Panc1 (cell line): Measurements from ENCODE around the gene SCN8A. TPM values are rescaled to one million over a fixed set of nuclear protein-coding genes. Genes with fewer than 3 reads are reported as not detected.

ENCODE experiments used
- ATAC-seq: fragments of 200-7000 bp; cut with Tn5 transposase; 2 replicates; pipeline ENCODE4 v1.9.1; 2020; ENCODE audit warnings: mild to moderate bottlenecking, moderate library complexity
- BruUV-seq: library from RNA; stranded (reverse); fragments of 400-500 nt; replicated peaks from 2 replicates; lab custom pipeline; 2021; lab: Mats Ljungman, UMichigan
- CTCF ChIA-PET: fragments of 300-600 bp; sonication (Branson Sonifier 250); formaldehyde crosslinking; loops from one replicate; lab custom pipeline; 2022; ENCODE audit warnings: antibody characterized with exemption; lab: Charles Lee
- POLR2A ChIA-PET: fragments of 300-600 bp; sonication (Branson Sonifier 250); formaldehyde crosslinking; loops from one replicate; lab custom pipeline; 2022; ENCODE audit warnings: antibody characterized with exemption; lab: Charles Lee
- DNase-seq: peaks from one replicate; pipeline ENCODE4 v3.0.0-alpha.2; 2010; ENCODE audit warnings: low read depth, low spot score
- H3K27ac ChIP-seq: 2 replicates; pipeline ENCODE4 v1.5.1; 2011; ENCODE audit warnings: mild to moderate bottlenecking, low read length, inconsistent platforms
- H3K27me3 ChIP-seq: fragments of 200-500 bp; sonication (Bioruptor generic); 2 replicates; pipeline ENCODE4 v1.6.0; 2014; ENCODE audit warnings: low read length, inconsistent platforms; ENCODE audit not compliant: control insufficient read depth, insufficient read depth
- H3K36me3 ChIP-seq: fragments of 200-500 bp; sonication (Bioruptor generic); 2 replicates; pipeline ENCODE4 v1.5.1; 2014; ENCODE audit warnings: inconsistent platforms, mild to moderate bottlenecking, low read length, moderate library complexity; ENCODE audit not compliant: control insufficient read depth, insufficient read depth
- H3K4me1 ChIP-seq: 2 replicates; pipeline ENCODE4 v1.5.1; 2011; ENCODE audit warnings: inconsistent platforms, mild to moderate bottlenecking, low read length, moderate library complexity; ENCODE audit not compliant: control insufficient read depth, insufficient read depth
- H3K4me3 ChIP-seq, 2 experiments: 2 replicates each; pipeline ENCODE4 v1.5.1; 2011 to 2012; ENCODE audit warnings: low read depth in 2 of 2, low read length in 2 of 2, mild to moderate bottlenecking in 2 of 2, inconsistent platforms in 1 of 2, moderate library complexity in 1 of 2
- H3K9me3 ChIP-seq: fragments of 200-500 bp; sonication (Bioruptor generic); 2 replicates; pipeline ENCODE4 v1.5.1; 2014; ENCODE audit warnings: low read depth, mild to moderate bottlenecking, inconsistent platforms, low read length, moderate library complexity; ENCODE audit not compliant: control insufficient read depth, insufficient read depth
- CTCF ChIP-seq: fragments of 450-650 bp; IDR thresholded peaks from 2 replicates; pipeline ENCODE4 v1.5.1; 2017; ENCODE audit warnings: mild to moderate bottlenecking
- POLR2AphosphoS5 ChIP-seq: IDR thresholded peaks from 2 replicates; pipeline ENCODE4 v1.6.1; 2012; ENCODE audit warnings: mild to moderate bottlenecking, low read depth, low read length, moderate library complexity
- REST ChIP-seq, 2 experiments: IDR thresholded peaks; 2 replicates each; pipeline ENCODE4 v1.6.1; 2011 to 2012; ENCODE audit warnings: low read depth in 2 of 2, control low read depth in 1 of 2, low read length in 1 of 2, mild to moderate bottlenecking in 1 of 2, moderate library complexity in 1 of 2; ENCODE audit not compliant: insufficient read depth in 1 of 2
- SIN3A ChIP-seq: IDR thresholded peaks from 2 replicates; pipeline ENCODE4 v1.6.1; 2012; ENCODE audit warnings: low read depth, mild to moderate bottlenecking, low read length, moderate library complexity, borderline replicate concordance; ENCODE audit not compliant: insufficient read depth
- TCF7L2 ChIP-seq: IDR thresholded peaks from 2 replicates; pipeline ENCODE4 v1.6.1; 2011; ENCODE audit warnings: mild to moderate bottlenecking, low read depth, low read length, inconsistent platforms
- in situ Hi-C: cut with HindIII; loops from 2 replicates; pipeline ENCODE4 v1.10.0; 2016; ENCODE audit warnings: low sequenced_read_pairs, low pct_unique_long_range_greater_than_20kb
- intact Hi-C: fragments of 100-400 bp; cut with micrococcal nuclease; formaldehyde crosslinking; loops from one replicate; pipeline ENCODE4 v1.10.0; 2022; ENCODE audit not compliant: unreplicated experiment
- total RNA-seq: library from RNA; stranded (reverse); gene quantifications from one replicate; pipeline ENCODE4 v1.2.1, GENCODE V29; 2021; ENCODE audit not compliant: unreplicated experiment

Gene SCN8A
- total RNA-seq, 1 experiment from 2014 or later, result 8.6 TPM

GRCh38 chr12:51694146-51694545, 103.1 kb downstream of the SCN8A start:
- POLR2A ChIA-PET, result interaction anchor here (0.6 kb wide), 1 partner anchor 169 kb away, joined by 5 read pairs; no protein-coding TSS in a partner anchor
- no peak overlapping the region for H3K27ac ChIP-seq
- no peak for TF ChIP-seq POLR2AphosphoS5
- TF ChIP-seq CTCF, result no peak
- TF ChIP-seq REST (IDR thresholded peaks at IDR 0.05; ENCODE audit: insufficient read depth in 1 of 2, low read depth in 2 of 2, low read length in 1 of 2), result no peak
- ATAC-seq, result no peak
- intact Hi-C loops (no loop called here), in situ Hi-C loops (no loop called here)
- no peak for DNase-seq
- H3K36me3 ChIP-seq, result no peaks in the 10 kb centered on the region
- no peaks in the 10 kb centered on the region for H3K4me1 ChIP-seq
- H3K27me3 ChIP-seq, result no peaks in the 10 kb centered on the region
- CTCF ChIA-PET, result no interaction called here
- no peaks in the 10 kb centered on the region for H3K9me3 ChIP-seq
- no peak overlapping the region for H3K4me3 ChIP-seq
- no TSS peak for BruUV-seq

GRCh38 chr12:51695241-51696010, 104.4 kb downstream of the SCN8A start:
- no peaks in the 10 kb centered on the region for H3K9me3 ChIP-seq
- BruUV-seq, result no TSS peak
- POLR2A ChIA-PET, result interaction anchor here (0.6 kb wide), 1 partner anchor 70 kb away, joined by 4 read pairs; no protein-coding TSS in a partner anchor
- intact Hi-C loops, result no loop called here
- no peaks in the 10 kb centered on the region for H3K4me1 ChIP-seq
- DNase-seq (no peak), ATAC-seq (no peak)
- CTCF ChIA-PET, result no interaction called here
- H3K4me3 ChIP-seq, result no peak overlapping the region
- in situ Hi-C loops, result no loop called here
- H3K36me3 ChIP-seq, result no peaks in the 10 kb centered on the region
- TF ChIP-seq SIN3A (no peak), POLR2AphosphoS5 (no peak), REST (IDR thresholded peaks at IDR 0.05; ENCODE audit: insufficient read depth in 1 of 2, low read depth in 2 of 2, low read length in 1 of 2) (no peak), CTCF (no peak), TCF7L2 (no peak)
- no peaks in the 10 kb centered on the region for H3K27me3 ChIP-seq
- no peak overlapping the region for H3K27ac ChIP-seq
